GM21825 (cell line): ENCODE data around the gene CNNM2.

Experiments used
- ATAC-seq: cut with Tn5 transposase; IDR thresholded peaks from one replicate; pipeline ENCODE4 v1.9.1; 2021; ENCODE audit warnings: mild to moderate bottlenecking, moderate library complexity; ENCODE audit not compliant: unreplicated experiment

Gene CNNM2

GRCh38 chr10:103067956-103068355, 149.9 kb downstream of the CNNM2 start:
- ATAC-seq: no peak

- peak; percentile 63 for ATAC-seq
These were observed 151.6 kb downstream of the CNNM2 start for GRCh38 chr10:103069453-103070331.

DNA sequence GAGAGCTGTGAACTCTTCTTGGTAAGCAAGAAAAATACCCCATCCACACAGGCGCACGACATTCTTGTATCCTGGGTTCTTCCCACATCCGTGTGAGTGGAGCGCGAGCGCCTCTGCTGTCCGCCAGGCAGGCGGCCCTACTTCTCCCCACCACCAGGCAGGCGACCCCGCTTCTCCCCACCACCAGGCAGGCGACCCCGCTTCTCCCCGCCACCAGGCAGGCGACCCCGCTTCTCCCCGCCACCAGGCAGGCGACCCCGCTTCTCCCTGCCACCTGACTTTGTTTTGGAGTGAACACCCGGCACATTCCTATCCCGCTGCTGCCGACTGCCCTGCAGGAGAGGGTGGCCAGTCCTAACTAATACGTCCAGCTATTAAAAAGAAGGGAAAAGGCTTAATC, 154.2 kb downstream of the CNNM2 start:
- no peak for ATAC-seq

DNA sequence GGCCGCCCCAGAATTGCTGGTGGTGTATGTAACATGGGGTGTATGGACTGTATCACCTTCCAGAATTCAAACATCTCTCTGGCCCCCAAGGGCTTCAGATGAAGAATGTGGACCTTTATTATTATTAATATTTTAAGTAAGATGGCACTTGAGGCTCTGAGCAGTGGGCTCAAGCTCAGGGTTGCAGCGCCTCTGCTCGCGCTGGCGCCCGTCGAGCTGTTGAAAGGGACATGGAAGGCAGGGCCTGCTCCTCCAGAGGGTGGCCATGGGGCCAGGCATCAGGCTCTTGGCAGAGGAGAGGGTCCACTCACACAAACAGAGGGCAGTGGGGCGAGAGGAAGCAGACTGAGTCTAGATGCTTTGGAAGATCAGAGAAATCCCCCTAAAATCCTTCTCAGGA, 154.8 kb downstream of the CNNM2 start:
- no peak for ATAC-seq

- ATAC-seq: no peak
These were observed 158.9 kb downstream of the CNNM2 start for GRCh38 chr10:103077020-103077419.

GRCh38 chr10:103077491-103078308, 159.6 kb downstream of the CNNM2 start:
- ATAC-seq: no peak

DNA sequence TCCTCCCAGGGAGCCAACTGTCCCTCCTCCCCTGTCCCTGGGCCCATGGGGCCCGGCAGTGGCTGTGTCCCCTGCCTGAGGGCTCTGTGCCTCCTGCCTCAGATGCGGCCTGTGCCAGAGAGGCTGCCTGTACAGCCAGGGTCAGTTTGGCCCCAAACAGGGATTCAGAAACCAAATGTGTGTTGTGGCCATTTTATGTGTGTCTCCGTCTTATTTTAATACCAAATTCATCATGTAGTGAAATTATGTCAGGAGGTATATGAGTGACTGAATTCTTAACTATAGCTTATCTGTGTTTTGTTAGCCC, 160.2 kb downstream of the CNNM2 start:
- ATAC-seq: no peak

DNA sequence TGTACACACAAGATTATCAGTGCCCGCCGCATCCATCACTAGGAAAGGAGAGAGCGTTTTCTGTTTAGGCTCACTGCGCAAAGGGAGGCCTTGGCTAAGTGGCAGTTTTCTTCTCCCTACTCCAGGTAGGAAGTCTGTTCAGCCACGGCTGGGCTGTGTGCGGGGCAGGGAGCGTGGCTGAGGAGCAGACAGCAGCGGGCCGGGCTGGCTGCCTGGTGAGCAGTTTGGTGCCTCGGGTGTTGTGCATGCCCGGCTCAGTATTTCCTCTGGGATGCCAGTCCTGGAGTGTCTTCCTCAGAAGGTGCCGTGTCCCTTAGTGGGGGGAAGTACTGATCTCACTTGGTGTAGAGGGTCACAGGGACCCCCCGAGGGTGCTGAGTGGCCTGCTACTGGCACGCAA, 160.6 kb downstream of the CNNM2 start:
- no peak for ATAC-seq

GRCh38 chr10:103079100-103079499, 161.0 kb downstream of the CNNM2 start:
- no peak for ATAC-seq

DNA sequence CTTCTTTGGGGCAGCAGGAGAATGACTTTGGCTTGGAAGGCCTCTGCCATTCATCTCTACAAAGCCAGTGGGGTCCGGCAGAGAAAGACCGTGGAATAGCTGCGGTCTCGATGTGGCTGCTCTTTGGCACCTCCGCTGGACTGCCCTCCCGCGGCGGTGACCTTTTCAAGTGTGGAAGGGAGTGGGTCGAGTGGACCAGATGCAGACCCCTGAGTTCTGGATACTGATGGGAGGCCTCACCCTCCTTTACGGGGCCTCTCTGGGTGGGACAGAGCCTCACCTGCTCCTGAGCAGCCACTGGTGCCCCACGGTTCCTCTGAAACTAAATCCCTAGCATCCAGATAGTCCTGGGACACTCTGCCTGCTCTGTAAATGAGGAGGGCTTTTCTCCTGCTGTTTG, 161.9 kb downstream of the CNNM2 start:
- no peak for ATAC-seq

- no peak for ATAC-seq
These were observed 162.9 kb downstream of the CNNM2 start for GRCh38 chr10:103080891-103081581.

- no peak for ATAC-seq
These were observed 164.6 kb downstream of the CNNM2 start for GRCh38 chr10:103082683-103083082.

DNA sequence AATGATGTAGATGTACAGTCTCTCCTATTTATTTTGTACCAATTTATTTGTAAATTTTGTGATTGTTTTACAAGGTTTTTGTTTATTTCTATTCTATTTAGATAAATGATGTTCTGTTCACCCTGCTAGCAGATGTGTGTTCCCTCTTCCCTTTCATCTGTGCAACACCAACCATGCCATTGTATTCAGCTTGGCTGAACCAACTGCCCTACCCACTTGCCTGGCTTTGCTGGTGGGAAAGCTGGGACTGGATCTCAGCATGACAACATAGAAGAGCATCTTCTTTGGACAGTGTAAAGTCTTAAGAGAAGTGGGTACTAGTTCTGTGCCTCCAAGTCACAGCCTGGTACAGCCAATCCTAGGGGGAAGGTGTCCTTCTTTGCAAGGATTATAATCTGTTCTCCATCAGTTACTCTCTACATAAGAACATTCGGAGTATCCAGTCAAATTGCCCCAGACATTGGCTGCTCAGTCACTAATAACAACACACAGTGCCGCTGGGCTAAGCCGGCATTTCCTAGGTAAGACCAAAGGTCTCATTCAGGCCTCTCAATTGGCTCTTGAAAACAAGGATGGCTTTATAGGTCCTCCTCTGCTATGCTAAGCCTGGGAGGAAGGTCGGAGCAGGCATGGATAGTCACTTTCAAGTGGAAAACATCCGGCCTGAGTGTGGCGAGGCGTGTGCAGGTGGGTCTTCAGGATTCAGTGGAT, 165.3 kb downstream of the CNNM2 start:
- no peak for ATAC-seq

GRCh38 chr10:103083977-103084320, 165.9 kb downstream of the CNNM2 start:
- ATAC-seq: no peak

DNA sequence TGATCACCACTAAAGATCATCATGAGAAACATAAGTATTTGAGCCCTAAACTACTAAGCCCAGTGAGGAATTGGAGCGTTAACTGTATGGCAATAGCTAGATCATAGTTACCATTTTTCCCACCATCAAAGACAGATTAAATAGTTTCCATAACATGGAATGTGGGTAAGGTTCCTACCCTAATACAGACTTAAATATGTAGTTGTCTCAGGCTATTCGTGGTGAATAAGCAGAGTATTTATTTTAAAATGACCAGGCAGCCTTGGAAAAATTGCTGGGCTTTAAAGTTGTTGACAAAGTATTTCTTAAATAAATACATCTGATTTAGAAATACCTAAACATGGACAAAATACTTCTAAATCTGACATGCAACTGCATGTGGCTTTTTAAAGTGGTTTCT, 168.2 kb downstream of the CNNM2 start:
- no peak for ATAC-seq

DNA sequence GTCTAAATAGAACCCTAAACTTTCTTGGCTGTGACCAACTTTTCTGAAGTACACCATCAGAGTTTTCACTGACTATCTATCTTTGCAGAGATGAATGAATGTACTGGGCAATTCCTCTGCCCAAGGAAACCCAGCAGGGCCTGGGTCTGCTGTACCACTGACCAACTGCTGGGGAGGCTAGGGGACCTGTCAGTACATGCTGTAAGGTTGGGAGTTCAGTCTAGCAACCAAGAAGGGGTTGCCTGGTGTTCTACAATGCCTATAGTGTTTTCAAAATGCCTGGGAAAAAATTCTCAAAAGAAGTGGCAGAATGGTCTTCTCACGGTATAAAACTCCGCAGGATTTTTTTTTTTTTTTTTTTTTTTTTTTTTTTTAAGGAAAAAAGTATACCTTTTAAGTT, 168.7 kb downstream of the CNNM2 start:
- ATAC-seq: no peak

DNA sequence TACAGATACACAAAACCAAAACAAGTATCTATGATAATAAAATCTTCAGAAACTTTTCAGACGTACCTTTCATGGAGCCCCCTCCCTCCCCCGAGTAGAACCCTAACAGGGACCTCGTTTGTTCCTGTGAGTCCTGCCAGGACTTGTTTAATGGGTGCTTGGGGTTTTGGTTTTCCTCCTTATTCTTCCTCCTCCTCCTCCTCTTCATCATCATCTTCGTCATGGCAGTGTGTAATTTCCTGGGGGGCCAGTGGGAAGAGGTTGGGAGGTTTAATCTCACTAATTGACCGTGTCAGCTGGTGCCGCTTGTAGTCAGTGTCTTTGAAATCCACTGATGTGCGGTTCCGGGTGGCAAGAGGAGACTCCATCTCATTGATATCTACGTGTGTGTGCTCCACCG, 171.4 kb downstream of the CNNM2 start:
- ATAC-seq: no peak

GRCh38 chr10:103090911-103091310, 172.8 kb downstream of the CNNM2 start:
- no peak for ATAC-seq

DNA sequence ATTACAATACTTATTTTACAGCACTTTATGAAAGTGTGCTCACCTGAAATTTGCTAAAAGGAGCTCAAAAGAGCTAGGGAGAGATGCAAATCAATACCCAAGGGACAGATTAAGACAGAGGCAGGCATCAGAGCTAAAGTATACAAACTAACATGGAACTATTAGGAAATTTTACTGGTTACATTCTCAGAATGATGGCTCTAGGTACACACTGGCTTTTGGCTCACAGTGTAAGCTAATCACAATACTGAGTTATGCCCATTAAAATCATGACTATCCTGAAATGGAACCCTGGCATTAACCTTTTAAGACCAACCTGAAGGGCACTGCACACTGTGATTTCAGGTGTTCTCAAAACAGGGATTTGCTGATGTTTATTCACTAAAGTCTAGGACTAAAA, 176.9 kb downstream of the CNNM2 start:
- ATAC-seq: no peak

DNA sequence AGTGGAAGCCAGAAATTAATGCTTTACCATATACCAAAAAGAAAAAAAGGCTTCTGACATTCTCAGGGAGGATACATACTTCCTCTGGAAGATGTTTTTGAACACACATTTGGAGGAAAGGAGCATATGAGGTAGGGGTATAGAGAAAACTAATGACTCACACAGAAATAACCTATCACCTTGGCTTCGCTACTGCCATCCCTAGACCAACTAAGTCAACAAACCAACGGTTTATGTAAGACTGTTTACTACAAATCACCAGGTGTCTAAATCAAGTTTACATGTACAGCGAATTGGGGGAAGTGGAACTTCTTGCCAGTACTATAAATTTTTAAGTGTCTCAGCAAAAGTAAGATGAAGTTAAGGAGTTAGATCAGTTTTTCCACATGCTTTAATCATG, 178.0 kb downstream of the CNNM2 start:
- no peak for ATAC-seq

DNA sequence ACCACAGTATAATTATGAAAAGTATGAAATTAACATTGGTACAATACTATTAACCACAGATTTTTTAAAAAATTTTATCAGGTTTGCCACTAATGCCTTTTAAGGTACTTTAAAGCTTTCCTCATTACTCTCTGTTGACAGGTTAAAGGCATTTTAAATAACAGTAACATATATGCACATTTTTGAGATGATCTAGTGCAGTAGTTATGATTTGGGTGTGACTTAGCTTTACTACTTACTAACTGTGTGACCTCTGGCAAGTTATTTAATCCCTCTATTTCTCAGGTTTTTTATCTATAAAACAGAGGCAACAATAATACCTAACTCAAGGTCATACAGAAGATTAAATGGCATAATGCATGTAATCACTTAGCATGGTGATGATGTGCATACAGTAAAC, 180.1 kb downstream of the CNNM2 start:
- ATAC-seq: no peak
